ENCODE measurements around the gene ZNF398. TPM values are rescaled to one million over a fixed set of nuclear protein-coding genes. Genes with fewer than 3 reads are reported as not detected.

ZNF398 gene
- total RNA-seq, 2 experiments from 2014 or later: 14.0 to 15.0 TPM

DNA sequence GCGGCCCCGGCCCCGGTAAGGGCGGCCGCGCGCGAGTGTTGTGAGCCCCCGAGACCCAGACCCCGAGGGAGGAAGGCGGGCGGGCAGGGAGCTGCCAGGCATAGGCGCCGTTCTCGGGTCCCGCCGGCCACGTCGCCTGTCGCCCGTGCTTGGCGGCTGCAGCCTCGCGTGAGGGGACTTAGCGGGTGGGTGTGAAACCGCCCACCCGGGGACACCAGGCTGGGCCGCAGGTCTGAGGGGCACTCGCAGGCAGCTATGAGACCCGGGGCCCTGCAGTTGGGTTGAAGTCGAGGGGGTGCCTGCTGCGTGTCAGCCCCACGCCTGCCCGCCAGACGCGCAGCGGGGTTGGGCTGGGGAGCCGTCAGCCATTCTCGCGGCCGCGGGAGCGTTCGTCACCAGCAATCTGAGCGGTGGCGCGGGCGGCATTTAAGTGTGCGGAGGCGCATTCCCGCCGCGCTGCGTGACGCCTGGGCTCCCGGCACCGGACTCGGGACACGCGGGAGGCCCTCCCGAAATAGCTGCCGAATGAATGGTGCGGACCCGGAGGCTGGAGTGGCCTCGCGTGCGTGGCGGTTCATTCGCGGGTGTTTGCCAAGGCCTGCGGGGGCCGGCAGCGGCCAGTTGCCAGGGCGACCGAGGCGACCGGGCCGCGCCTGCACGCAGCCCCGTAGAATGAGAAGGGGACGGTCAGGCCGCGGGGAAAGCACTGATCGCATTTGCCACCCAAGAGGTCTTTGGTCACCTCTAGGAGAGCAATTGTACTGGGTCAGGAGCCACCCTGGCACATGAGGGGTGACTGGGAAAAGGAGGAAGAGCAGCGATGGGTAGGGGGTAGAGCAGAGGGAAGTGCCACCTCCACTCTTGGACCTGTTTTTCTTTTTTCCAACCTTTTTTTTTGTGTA is 750 bp downstream of the ZNF398 start:
- ChIA-PET CTCF (interaction anchor here (0.5 to 3.5 kb wide), 28 partner anchors 9 to 450 kb away, joined by 3 to 67 read pairs (median 4); partner anchors contain the start of genes CUL1, PDIA4, ZNF212 and ZNF282), POLR2A (interaction anchor here (0.6 to 4.1 kb wide), 25 partner anchors 12 to 690 kb away, joined by 3 to 108 read pairs (median 4); partner anchors contain the start of genes CUL1, PDIA4, ZNF282 and ZNF425)
- Histone ChIP-seq H3K4me1 (ENCODE audit: insufficient read depth, low read length) (peaks cover 48% of the 10 kb centered on the region), H3K36me3 (ENCODE audit: insufficient read depth, low read length) (peaks cover 5% of the 10 kb centered on the region), H3K27me3 (ENCODE audit: control insufficient read depth in 1 of 2, insufficient read depth in 2 of 2, low read length in 2 of 2) (no peaks in the 10 kb centered on the region), H3K9me3 (ENCODE audit: control insufficient read depth in 1 of 2, insufficient read depth in 1 of 2, low read length in 2 of 2) (no peaks in the 10 kb centered on the region), H3K27ac (ENCODE audit: low read depth in 1 of 2, low read length in 2 of 2) (peak overlapping the region; percentile 63 to 85), H3K4me3 (ENCODE audit: low read length) (peak overlapping the region; percentile 89)
- ATAC-seq (ENCODE audit: poor library complexity) (peak; percentile 55), DNase-seq (peak; percentile 48 to 87 (median 60))
- Mint-ChIP-seq H3K36me3 (ENCODE audit: low read depth) (peaks cover 20% of the 10 kb centered on the region), H3K27ac (peak overlapping the region; percentile 78), H3K27me3 (no peaks in the 10 kb centered on the region), H3K9me3 (no peaks in the 10 kb centered on the region), H3K4me1 (ENCODE audit: low read depth) (peaks cover 44% of the 10 kb centered on the region), H3K4me3 (peak overlapping the region; percentile 89)
- intact Hi-C loops (cut with DNase I, micrococcal nuclease): loop anchor here (1.0 to 10.0 kb wide), 9 partner anchors 22 to 567 kb away; partner anchors contain the start of genes ZNF425 (in 2 of the 2), ZNF786 (in 2 of the 2), PDIA4 (in 1 of the 2) and ZNF212 (in 1 of the 2)
- TF ChIP-seq, protein P1, sequence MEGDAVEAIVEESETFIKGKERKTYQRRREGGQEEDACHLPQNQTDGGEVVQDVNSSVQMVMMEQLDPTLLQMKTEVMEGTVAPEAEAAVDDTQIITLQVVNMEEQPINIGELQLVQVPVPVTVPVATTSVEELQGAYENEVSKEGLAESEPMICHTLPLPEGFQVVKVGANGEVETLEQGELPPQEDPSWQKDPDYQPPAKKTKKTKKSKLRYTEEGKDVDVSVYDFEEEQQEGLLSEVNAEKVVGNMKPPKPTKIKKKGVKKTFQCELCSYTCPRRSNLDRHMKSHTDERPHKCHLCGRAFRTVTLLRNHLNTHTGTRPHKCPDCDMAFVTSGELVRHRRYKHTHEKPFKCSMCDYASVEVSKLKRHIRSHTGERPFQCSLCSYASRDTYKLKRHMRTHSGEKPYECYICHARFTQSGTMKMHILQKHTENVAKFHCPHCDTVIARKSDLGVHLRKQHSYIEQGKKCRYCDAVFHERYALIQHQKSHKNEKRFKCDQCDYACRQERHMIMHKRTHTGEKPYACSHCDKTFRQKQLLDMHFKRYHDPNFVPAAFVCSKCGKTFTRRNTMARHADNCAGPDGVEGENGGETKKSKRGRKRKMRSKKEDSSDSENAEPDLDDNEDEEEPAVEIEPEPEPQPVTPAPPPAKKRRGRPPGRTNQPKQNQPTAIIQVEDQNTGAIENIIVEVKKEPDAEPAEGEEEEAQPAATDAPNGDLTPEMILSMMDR (IDR thresholded peaks at IDR 0.05): no peak

DNA sequence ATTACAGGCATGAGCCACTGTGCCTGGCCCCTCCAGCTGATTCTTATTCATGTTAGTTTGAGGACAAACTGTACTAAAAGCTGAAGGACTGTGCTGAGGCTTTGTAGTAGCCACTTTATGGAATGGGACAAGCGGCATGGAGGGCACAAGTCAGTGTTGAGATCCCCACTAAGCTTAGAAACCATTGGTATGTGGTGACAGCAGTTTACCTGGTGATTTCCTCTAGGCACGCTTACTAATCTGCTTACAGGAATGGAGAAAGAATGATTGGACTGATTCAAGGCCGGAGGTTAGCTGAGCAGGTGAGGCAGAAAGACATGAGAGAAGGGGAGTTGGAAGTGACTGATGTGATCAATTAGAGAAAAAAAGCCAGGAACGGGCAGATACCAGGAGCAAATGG is 3.7 kb downstream of the ZNF398 start:
- no peak overlapping the region for H3K27ac Mint-ChIP-seq
- H3K27me3 Mint-ChIP-seq: no peaks in the 10 kb centered on the region
- CTCF ChIA-PET: no interaction called here
- TF ChIP-seq, protein P1 (IDR thresholded peaks at IDR 0.05): no peak
- H3K4me1 Mint-ChIP-seq (ENCODE audit: low read depth): peaks cover 45% of the 10 kb centered on the region
- DNase-seq (no peak), ATAC-seq (ENCODE audit: poor library complexity) (no peak)
- H3K27ac ChIP-seq (ENCODE audit: low read depth in 1 of 2, low read length in 2 of 2): no peak overlapping the region
- H3K9me3 ChIP-seq (ENCODE audit: control insufficient read depth in 1 of 2, insufficient read depth in 1 of 2, low read length in 2 of 2): no peaks in the 10 kb centered on the region
- peaks cover 36% of the 10 kb centered on the region for H3K4me1 ChIP-seq (ENCODE audit: insufficient read depth, low read length)
- H3K9me3 Mint-ChIP-seq: no peaks in the 10 kb centered on the region
- H3K36me3 Mint-ChIP-seq (ENCODE audit: low read depth): peaks cover 48% of the 10 kb centered on the region
- H3K4me3 Mint-ChIP-seq: no peak overlapping the region
- POLR2A ChIA-PET: no interaction called here
- no peak overlapping the region for H3K4me3 ChIP-seq (ENCODE audit: low read length)
- no peaks in the 10 kb centered on the region for H3K27me3 ChIP-seq (ENCODE audit: control insufficient read depth in 1 of 2, insufficient read depth in 2 of 2, low read length in 2 of 2)
- intact Hi-C loops (cut with DNase I, micrococcal nuclease): no loop called here
- peaks cover 28% of the 10 kb centered on the region for H3K36me3 ChIP-seq (ENCODE audit: insufficient read depth, low read length)

DNA sequence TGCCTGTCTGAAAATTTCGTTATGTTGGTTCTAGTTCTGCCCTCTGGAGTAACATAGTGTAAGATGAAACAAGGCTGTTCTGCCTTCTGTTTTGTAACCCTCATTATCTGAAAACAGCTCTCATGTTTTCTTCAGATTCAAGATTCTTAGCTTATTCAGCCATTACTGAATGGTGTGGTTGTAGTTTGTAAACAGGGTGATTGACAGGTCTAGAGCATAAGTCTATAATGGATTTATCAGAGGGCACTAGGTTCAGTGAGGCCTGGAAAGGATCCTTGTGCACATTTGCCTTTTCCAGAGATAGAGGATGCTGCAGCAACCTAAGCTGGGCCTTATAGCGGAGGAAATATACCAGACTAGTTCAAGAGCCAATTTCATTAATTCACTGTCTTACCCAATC is 6.1 kb downstream of the ZNF398 start:
- Histone ChIP-seq H3K4me3 (ENCODE audit: low read length) (no peak overlapping the region), H3K4me1 (ENCODE audit: insufficient read depth, low read length) (peaks cover 19% of the 10 kb centered on the region), H3K9me3 (ENCODE audit: control insufficient read depth in 1 of 2, insufficient read depth in 1 of 2, low read length in 2 of 2) (no peaks in the 10 kb centered on the region), H3K36me3 (ENCODE audit: insufficient read depth, low read length) (peaks cover 40% of the 10 kb centered on the region), H3K27ac (ENCODE audit: low read depth in 1 of 2, low read length in 2 of 2) (no peak overlapping the region), H3K27me3 (ENCODE audit: control insufficient read depth in 1 of 2, insufficient read depth in 2 of 2, low read length in 2 of 2) (no peaks in the 10 kb centered on the region)
- Mint-ChIP-seq H3K27me3 (no peaks in the 10 kb centered on the region), H3K4me3 (no peak overlapping the region), H3K4me1 (ENCODE audit: low read depth) (peaks cover 40% of the 10 kb centered on the region), H3K27ac (peak overlapping the region; percentile 12), H3K9me3 (no peaks in the 10 kb centered on the region), H3K36me3 (ENCODE audit: low read depth) (peaks cover 57% of the 10 kb centered on the region)
- intact Hi-C loops (cut with DNase I, micrococcal nuclease): no loop called here
- no peak for DNase-seq
- POLR2A ChIA-PET: no interaction called here
- CTCF ChIA-PET: no interaction called here
- TF ChIP-seq, protein P1 (IDR thresholded peaks at IDR 0.05): no peak
- no peak for ATAC-seq (ENCODE audit: poor library complexity)

Measured in CD4-positive, alpha-beta T cell (primary cell).